Ishikawa (cell line): ENCODE results near the gene ILDR2.

Experiments
- CEBPB ChIP-seq: IDR thresholded peaks from 2 replicates; pipeline ENCODE4 v1.6.1; 2012
- CREB1 ChIP-seq: IDR thresholded peaks from 2 replicates; pipeline ENCODE4 v1.6.1; 2012; ENCODE audit warnings: low read depth
- EGR1 ChIP-seq: IDR thresholded peaks from 2 replicates; pipeline ENCODE4 v1.6.1; 2012
- EP300 ChIP-seq: IDR thresholded peaks from 2 replicates; pipeline ENCODE4 v1.6.1; 2012; ENCODE audit warnings: borderline replicate concordance
- FOXM1 ChIP-seq: IDR thresholded peaks from 2 replicates; pipeline ENCODE4 v1.6.1; 2012; ENCODE audit warnings: low read depth, borderline replicate concordance
- MAX ChIP-seq: IDR thresholded peaks from 2 replicates; pipeline ENCODE4 v1.6.1; 2012
- NFIC ChIP-seq: IDR thresholded peaks from 2 replicates; pipeline ENCODE4 v1.6.1; 2012
- RAD21 ChIP-seq: IDR thresholded peaks from 2 replicates; pipeline ENCODE4 v1.6.1; 2012; ENCODE audit warnings: low read depth
- REST ChIP-seq: IDR thresholded peaks from 2 replicates; pipeline ENCODE4 v1.6.1; 2012; ENCODE audit warnings: low read depth, mild to moderate bottlenecking
- TAF1 ChIP-seq: IDR thresholded peaks from 2 replicates; pipeline ENCODE4 v1.6.1; 2012; ENCODE audit warnings: low read depth, mild to moderate bottlenecking
- TCF12 ChIP-seq: IDR thresholded peaks from 2 replicates; pipeline ENCODE4 v1.6.1; 2012; ENCODE audit warnings: low read depth
- TEAD4 ChIP-seq: IDR thresholded peaks from 2 replicates; pipeline ENCODE4 v1.6.1; 2012
- YY1 ChIP-seq: IDR thresholded peaks from 2 replicates; pipeline ENCODE4 v1.6.1; 2012; ENCODE audit warnings: low read depth
- ZBTB7A ChIP-seq: IDR thresholded peaks from 2 replicates; pipeline ENCODE4 v1.6.1; 2012; ENCODE audit warnings: low read depth
- TF ChIP-seq, protein P1 (sequence below): IDR thresholded peaks from 2 replicates; pipeline ENCODE4 v1.6.1; 2012

Gene ILDR2

DNA sequence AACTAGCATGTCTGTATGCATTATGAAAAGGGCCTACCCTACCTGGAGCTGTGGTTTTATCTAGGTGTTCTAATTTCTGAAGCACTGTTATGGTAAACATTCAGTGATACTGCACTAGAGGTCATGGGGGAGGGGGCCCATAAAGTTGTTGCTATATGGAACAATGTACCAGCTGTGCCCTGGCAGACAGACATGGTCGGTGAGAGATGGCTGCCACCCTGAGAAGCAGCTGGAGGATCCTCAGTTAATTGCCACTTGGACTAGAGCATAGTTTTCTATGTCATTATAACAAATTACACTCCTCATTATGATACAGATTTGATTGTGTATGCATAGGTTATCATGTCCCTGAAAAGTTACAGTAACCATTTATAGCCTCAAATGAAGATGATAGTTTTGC, 45.4 kb downstream of the ILDR2 start:
- TF ChIP-seq TEAD4 (no peak), MAX (no peak), CEBPB (no peak)

DNA sequence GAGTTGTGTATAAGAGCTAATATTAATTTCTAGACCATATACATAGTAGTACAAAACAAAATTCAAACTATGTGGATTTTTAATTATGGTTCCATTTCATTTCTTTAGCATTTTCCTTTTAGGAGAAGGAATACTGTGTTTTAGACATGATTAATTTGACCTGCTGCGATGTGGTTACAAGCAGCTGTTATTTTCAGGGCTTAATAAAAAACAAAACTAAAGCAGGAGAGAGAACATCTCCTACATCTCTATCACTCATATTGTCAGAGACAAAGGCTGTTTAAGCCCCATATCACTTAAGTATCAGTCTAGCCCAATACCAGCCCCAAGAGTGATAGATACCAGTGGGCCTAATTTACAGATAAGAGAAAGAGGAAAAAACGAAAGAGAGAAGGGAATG, 47.6 kb downstream of the ILDR2 start:
- TF ChIP-seq ZBTB7A = no peak

- TF ChIP-seq REST = no peak
- peak; percentile 65 for TF ChIP-seq TEAD4
- TF ChIP-seq RAD21 = no peak
- no peak for TF ChIP-seq YY1
- TF ChIP-seq NFIC = no peak
- TF ChIP-seq ZBTB7A = no peak
- TF ChIP-seq FOXM1 = no peak
These were observed 49.4 kb downstream of the ILDR2 start for GRCh38 chr1:166925810-166926478.

DNA sequence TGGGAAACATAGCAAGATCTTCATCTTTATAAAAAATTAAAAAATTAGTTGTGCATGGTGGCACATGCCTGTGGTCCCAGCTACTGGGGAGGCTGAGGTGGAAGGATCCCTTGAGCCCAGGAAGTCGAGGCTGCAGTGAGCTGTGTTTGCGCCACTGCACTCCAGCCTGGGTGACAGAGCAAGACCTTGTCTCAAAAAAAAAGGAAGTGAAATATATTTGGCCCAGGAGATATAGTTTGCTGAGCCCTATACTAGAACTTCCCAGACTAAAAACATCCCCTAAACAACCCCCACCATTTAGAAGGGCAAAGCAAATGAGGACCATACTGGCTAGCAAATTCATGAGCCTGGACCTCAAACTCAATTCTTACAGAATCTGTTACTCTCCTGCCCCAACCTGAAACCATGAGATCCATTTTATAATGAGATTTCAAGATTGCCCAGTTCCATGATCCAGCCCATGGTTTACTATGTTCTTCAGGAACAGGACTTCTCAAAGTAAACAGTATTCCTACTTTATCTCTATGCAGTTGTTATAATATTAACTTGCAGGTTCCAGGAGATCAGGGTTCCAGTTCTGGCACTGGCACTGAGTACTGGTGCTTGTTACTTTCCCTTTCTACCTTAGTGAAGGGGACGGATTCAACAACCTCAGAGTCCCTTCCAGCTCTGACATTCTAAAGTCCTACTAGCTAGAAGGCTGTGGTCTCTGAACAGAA, 50.4 kb downstream of the ILDR2 start:
- TF ChIP-seq, protein P1, sequence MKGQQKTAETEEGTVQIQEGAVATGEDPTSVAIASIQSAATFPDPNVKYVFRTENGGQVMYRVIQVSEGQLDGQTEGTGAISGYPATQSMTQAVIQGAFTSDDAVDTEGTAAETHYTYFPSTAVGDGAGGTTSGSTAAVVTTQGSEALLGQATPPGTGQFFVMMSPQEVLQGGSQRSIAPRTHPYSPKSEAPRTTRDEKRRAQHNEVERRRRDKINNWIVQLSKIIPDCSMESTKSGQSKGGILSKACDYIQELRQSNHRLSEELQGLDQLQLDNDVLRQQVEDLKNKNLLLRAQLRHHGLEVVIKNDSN = no peak
- TF ChIP-seq TAF1 (no peak), FOXM1 (no peak), CEBPB (no peak), MAX (no peak), EP300 (no peak), EGR1 (no peak), NFIC (no peak), TCF12 (no peak), ZBTB7A (no peak), TEAD4 (no peak), CREB1 (no peak), RAD21 (no peak), REST (no peak), YY1 (no peak)

GRCh38 chr1:166920561-166921475, 54.5 kb downstream of the ILDR2 start:
- TF ChIP-seq REST (no peak), RAD21 (no peak), TEAD4 (no peak), ZBTB7A (no peak), MAX (no peak), TAF1 (no peak), YY1 (no peak), EGR1 (no peak)
